GM21723 (cell line): ENCODE data around the gene ATP8A2.
"Not testable (repeated sequence)": the region's sequence is repeated elsewhere in the genome, so short reads cannot be mapped to it uniquely, and the experiment has no call there.

Experiments
- ATAC-seq: cut with Tn5 transposase; IDR thresholded peaks from one replicate; pipeline ENCODE4 v1.9.1; 2021; ENCODE audit warnings: mild to moderate bottlenecking, moderate library complexity; ENCODE audit not compliant: unreplicated experiment

ATP8A2 gene

GRCh38 chr13:25943658-25944057 lies 571.9 kb downstream of the ATP8A2 start:
- ATAC-seq = no peak

GRCh38 chr13:25945596-25945995 lies 573.8 kb downstream of the ATP8A2 start:
- ATAC-seq = no peak

GRCh38 chr13:25946321-25946720 lies 574.5 kb downstream of the ATP8A2 start:
- no peak for ATAC-seq

GRCh38 chr13:25948910-25949309 lies 577.1 kb downstream of the ATP8A2 start:
- no peak for ATAC-seq

GRCh38 chr13:25951831-25952230 lies 580.1 kb downstream of the ATP8A2 start:
- no peak for ATAC-seq

GRCh38 chr13:25954080-25954479 lies 582.3 kb downstream of the ATP8A2 start:
- ATAC-seq = not testable (repeated sequence)

GRCh38 chr13:25954943-25955342 lies 583.2 kb downstream of the ATP8A2 start:
- not testable (repeated sequence) for ATAC-seq

- ATAC-seq = no peak
These were observed 587.2 kb downstream of the ATP8A2 start for GRCh38 chr13:25958986-25959385.

GRCh38 chr13:25961294-25961693 lies 589.5 kb downstream of the ATP8A2 start:
- ATAC-seq = no peak

- ATAC-seq = no peak
These were observed 591.9 kb downstream of the ATP8A2 start for GRCh38 chr13:25963674-25964073.

GRCh38 chr13:25965596-25965995 lies 593.8 kb downstream of the ATP8A2 start:
- ATAC-seq = no peak

GRCh38 chr13:25966086-25966485 lies 594.3 kb downstream of the ATP8A2 start:
- no peak for ATAC-seq

GRCh38 chr13:25967144-25967543 lies 595.4 kb downstream of the ATP8A2 start:
- no peak for ATAC-seq

GRCh38 chr13:25971047-25971446 lies 599.3 kb downstream of the ATP8A2 start:
- ATAC-seq = no peak

- ATAC-seq = no peak
These were observed 599.8 kb downstream of the ATP8A2 start for GRCh38 chr13:25971459-25972145.

GRCh38 chr13:25973085-25973484 lies 601.3 kb downstream of the ATP8A2 start:
- no peak for ATAC-seq

- ATAC-seq = no peak
These were observed 601.8 kb downstream of the ATP8A2 start for GRCh38 chr13:25973576-25973975.

GRCh38 chr13:25977216-25977615 lies 605.4 kb downstream of the ATP8A2 start:
- ATAC-seq = no peak

- no peak for ATAC-seq
These were observed 605.9 kb downstream of the ATP8A2 start for GRCh38 chr13:25977671-25978070.

GRCh38 chr13:25978961-25979360 lies 607.2 kb downstream of the ATP8A2 start:
- ATAC-seq = no peak

- ATAC-seq = no peak
These were observed 607.6 kb downstream of the ATP8A2 start for GRCh38 chr13:25979371-25979770.

- no peak for ATAC-seq
These were observed 608.5 kb downstream of the ATP8A2 start for GRCh38 chr13:25980255-25980654.

- no peak for ATAC-seq
These were observed 609.3 kb downstream of the ATP8A2 start for GRCh38 chr13:25981060-25981459.
